ENCODE data around the gene WDR4.

The WDR4 gene

GRCh38 chr21:42873096-42873495 lies 6.2 kb downstream of the WDR4 start:
- no peak for DNase-seq

GRCh38 chr21:42868196-42868595 lies 11.1 kb downstream of the WDR4 start:
- no peak for DNase-seq

- no peak for DNase-seq
These were observed 13.6 kb downstream of the WDR4 start for GRCh38 chr21:42865776-42866160.

GRCh38 chr21:42864815-42865775 lies 14.2 kb downstream of the WDR4 start:
- DNase-seq = no peak

- no peak for DNase-seq
These were observed 15.1 kb downstream of the WDR4 start for GRCh38 chr21:42864286-42864685.

GRCh38 chr21:42863504-42863870 lies 15.9 kb downstream of the WDR4 start:
- DNase-seq = no peak

GRCh38 chr21:42862774-42863503 lies 16.4 kb downstream of the WDR4 start:
- no peak for DNase-seq

- DNase-seq = no peak
These were observed 17.4 kb downstream of the WDR4 start for GRCh38 chr21:42861848-42862400.

GRCh38 chr21:42861311-42861847 lies 18.0 kb downstream of the WDR4 start:
- DNase-seq = no peak

- no peak for DNase-seq
These were observed 19.0 kb downstream of the WDR4 start for GRCh38 chr21:42860345-42860744.

GRCh38 chr21:42859891-42860230 lies 19.5 kb downstream of the WDR4 start:
- DNase-seq = no peak

- DNase-seq = no peak
These were observed 20.1 kb downstream of the WDR4 start for GRCh38 chr21:42858957-42859890.

- DNase-seq = no peak
These were observed 21.0 kb downstream of the WDR4 start for GRCh38 chr21:42858185-42858847.

GRCh38 chr21:42857216-42857615 lies 22.1 kb downstream of the WDR4 start:
- DNase-seq = no peak

- no peak for DNase-seq
These were observed 23.4 kb downstream of the WDR4 start for GRCh38 chr21:42855937-42856335.

GRCh38 chr21:42855171-42855936 lies 24.0 kb downstream of the WDR4 start:
- DNase-seq = no peak

GRCh38 chr21:42854246-42855010 lies 24.9 kb downstream of the WDR4 start:
- no peak for DNase-seq

- DNase-seq = no peak
These were observed 25.7 kb downstream of the WDR4 start for GRCh38 chr21:42853621-42854020.

- DNase-seq = no peak
These were observed 26.3 kb downstream of the WDR4 start for GRCh38 chr21:42852925-42853570.

Data from EL (cell line).